SK-N-SH (cell line): Measurements from ENCODE around the gene PIP5K1B. TPM values are rescaled to one million over a fixed set of nuclear protein-coding genes. Genes with fewer than 3 reads are reported as not detected.

Experiments
- CTCF ChIA-PET: fragments of 300-600, 350-600 bp; formaldehyde crosslinking; extraction: SDS; loops from one replicate; lab custom pipeline; 2021; lab: Yijun Ruan, JAX
- POLR2A ChIA-PET: fragments of 350-600 bp; sonication (Branson Sonifier 250); formaldehyde crosslinking; extraction: SDS; loops from one replicate; lab custom pipeline; 2020; ENCODE audit warnings: antibody characterized with exemption, inconsistent platforms; lab: Yijun Ruan, JAX
- DNase-seq: peaks from one replicate; pipeline ENCODE4 v3.0.0; 2012
- H2AFZ ChIP-seq: fragments of 200-600 bp; sonication (generic); 2 replicates; pipeline ENCODE4 v1.8.1; 2016; ENCODE audit warnings: antibody characterized with exemption, mild to moderate bottlenecking, low read depth
- H3F3A ChIP-seq: fragments of 200-600 bp; sonication (generic); replicated peaks from 2 replicates; pipeline ENCODE3; 2016; ENCODE audit warnings: antibody characterized with exemption, mild to moderate bottlenecking; ENCODE audit not compliant: insufficient read depth
- H3K27ac ChIP-seq, 2 experiments: fragments of 200-500 bp in 1 of 2; fragments of 200-600 bp in 1 of 2; sonication (Bioruptor generic) in 1 of 2; sonication (generic), shearing (Covaris generic) in 1 of 2; 2 replicates each; pipeline versions ENCODE4 v1.5.1 to v1.6.1; 2014 to 2016; ENCODE audit warnings: low read depth in 2 of 2, inconsistent platforms in 1 of 2, low read length in 1 of 2, mild to moderate bottlenecking in 1 of 2, mixed read lengths in 1 of 2
- H3K27me3 ChIP-seq: fragments of 200-600 bp; sonication (generic), shearing (Covaris generic); 2 replicates; pipeline ENCODE4 v1.6.1; 2016; ENCODE audit warnings: mixed run types; ENCODE audit not compliant: insufficient read depth
- H3K36me3 ChIP-seq, 2 experiments: fragments of 200-500 bp in 1 of 2; fragments of 200-600 bp in 1 of 2; sonication (Bioruptor generic) in 1 of 2; sonication (generic) in 1 of 2; replicated peaks in 1 of 2; 2 replicates each; pipeline versions ENCODE3 to v1.5.1; 2014 to 2016; ENCODE audit warnings: low read length in 1 of 2, mild to moderate bottlenecking in 1 of 2; ENCODE audit not compliant: insufficient read depth in 2 of 2, control insufficient read depth in 1 of 2
- H3K4me1 ChIP-seq, 2 experiments: fragments of 200-500 bp in 1 of 2; fragments of 200-600 bp in 1 of 2; sonication (Bioruptor generic) in 1 of 2; sonication (generic), shearing (Covaris generic) in 1 of 2; 2 replicates each; pipeline versions ENCODE4 v1.5.1 to v1.6.1; 2014 to 2016; ENCODE audit warnings: low read depth in 1 of 2, low read length in 1 of 2, mixed run types in 1 of 2; ENCODE audit not compliant: insufficient read depth in 2 of 2, control insufficient read depth in 1 of 2
- H3K4me2 ChIP-seq: fragments of 200-600 bp; sonication (generic), shearing (Covaris generic); 2 replicates; pipeline ENCODE4 v1.6.1; 2017; ENCODE audit warnings: mixed run types
- H3K4me3 ChIP-seq, 2 experiments: fragments of 200-500 bp in 1 of 2; fragments of 200-600 bp in 1 of 2; sonication (Bioruptor generic) in 1 of 2; sonication (generic), shearing (Covaris generic) in 1 of 2; 2 replicates each; pipeline versions ENCODE4 v1.5.1 to v1.8.1; 2014 to 2016; ENCODE audit warnings: low read depth in 2 of 2, inconsistent platforms in 1 of 2, low read length in 1 of 2, mild to moderate bottlenecking in 1 of 2, mixed read lengths in 1 of 2, moderate library complexity in 1 of 2
- H3K79me2 ChIP-seq: fragments of 200-600 bp; sonication (generic); 2 replicates; pipeline ENCODE4 v1.8.1; 2017; ENCODE audit warnings: mild to moderate bottlenecking; ENCODE audit not compliant: insufficient read depth
- H3K9ac ChIP-seq: fragments of 200-600 bp; sonication (generic); 2 replicates; pipeline ENCODE4 v1.6.1; 2017; ENCODE audit warnings: mixed run types
- H3K9me2 ChIP-seq: fragments of 200-600 bp; sonication (generic); 2 replicates; pipeline ENCODE4 v1.6.1; 2017; ENCODE audit warnings: mixed run types
- H3K9me3 ChIP-seq: fragments of 200-600 bp; sonication (generic); 2 replicates; pipeline ENCODE4 v1.6.1; 2017; ENCODE audit warnings: mixed run types, mild to moderate bottlenecking, moderate library complexity
- H4K20me1 ChIP-seq: fragments of 200-600 bp; sonication (generic); 2 replicates; pipeline ENCODE4 v1.6.1; 2017; ENCODE audit warnings: mild to moderate bottlenecking, mixed run types; ENCODE audit not compliant: insufficient read depth
- CHD2 ChIP-seq: fragments of 150-350 bp; IDR thresholded peaks from 2 replicates; pipeline ENCODE4 v1.6.1; 2018; ENCODE audit warnings: low read length; ENCODE audit not compliant: partially characterized antibody
- CTCF ChIP-seq: fragments of 200-600 bp; sonication (generic); IDR thresholded peaks from 2 replicates; pipeline ENCODE4 v1.6.1; 2017; ENCODE audit warnings: antibody characterized with exemption, mild to moderate bottlenecking, moderate library complexity
- ELF1 ChIP-seq: IDR thresholded peaks from 2 replicates; pipeline ENCODE4 v1.4.0; 2012
- EP300 ChIP-seq, 2 experiments: IDR thresholded peaks; 2 replicates each; pipeline versions ENCODE4 v1.4.0 to v1.6.1; 2012; ENCODE audit warnings: borderline replicate concordance in 1 of 2, low read depth in 1 of 2, low read length in 1 of 2
- FOSL2 ChIP-seq: IDR thresholded peaks from 2 replicates; pipeline ENCODE4 v1.4.0; 2012; ENCODE audit warnings: low read depth, mild to moderate bottlenecking, moderate library complexity, borderline replicate concordance
- FOXJ3 ChIP-seq: sonication (generic); formaldehyde crosslinking; IDR thresholded peaks from 2 replicates; pipeline ENCODE4 v1.5.1; 2020; ENCODE audit warnings: mild to moderate bottlenecking, missing genetic modification reagents
- GATA2 ChIP-seq: sonication (generic); formaldehyde crosslinking; IDR thresholded peaks from 2 replicates; pipeline ENCODE4 v1.5.0; 2020; ENCODE audit warnings: mild to moderate bottlenecking, missing genetic modification reagents
- IRF3 ChIP-seq: fragments of 150-350 bp; IDR thresholded peaks from 2 replicates; pipeline ENCODE4 v1.6.1; 2016; ENCODE audit warnings: mild to moderate bottlenecking, low read depth, low read length
- JUND ChIP-seq: IDR thresholded peaks from 2 replicates; pipeline ENCODE4 v1.4.0; 2012
- MAX ChIP-seq: IDR thresholded peaks from 2 replicates; pipeline ENCODE4 v1.4.0; 2012; ENCODE audit warnings: low read depth
- MXI1 ChIP-seq: IDR thresholded peaks from 2 replicates; pipeline ENCODE4 v1.6.1; 2012; ENCODE audit warnings: mild to moderate bottlenecking, low read depth, low read length, improper control_type of control experiment
- NFIC ChIP-seq: IDR thresholded peaks from 2 replicates; pipeline ENCODE4 v1.4.0; 2012; ENCODE audit warnings: borderline replicate concordance
- NRF1 ChIP-seq: IDR thresholded peaks from 2 replicates; pipeline ENCODE4 v1.6.1; 2012; ENCODE audit warnings: low read depth, mild to moderate bottlenecking, low read length
- PBX3 ChIP-seq: IDR thresholded peaks from 2 replicates; pipeline ENCODE4; 2012
- RAD21 ChIP-seq: IDR thresholded peaks from 2 replicates; pipeline ENCODE4 v1.6.1; 2012; ENCODE audit warnings: mild to moderate bottlenecking, low read length
- RFX5 ChIP-seq: IDR thresholded peaks from 2 replicates; pipeline ENCODE4 v1.6.1; 2012; ENCODE audit warnings: mild to moderate bottlenecking, improper control_type of control experiment, low read length
- RXRA ChIP-seq: IDR thresholded peaks from 2 replicates; pipeline ENCODE4 v1.4.0; 2012; ENCODE audit warnings: low read depth, mild to moderate bottlenecking, borderline replicate concordance
- SIN3A ChIP-seq: IDR thresholded peaks from 2 replicates; pipeline ENCODE4 v1.6.1; 2012; ENCODE audit warnings: low read depth, mild to moderate bottlenecking, low read length, moderate library complexity, borderline replicate concordance
- USF2 ChIP-seq: fragments of 150-350 bp; IDR thresholded peaks from 2 replicates; pipeline ENCODE4 v1.6.1; 2017; ENCODE audit warnings: antibody characterized with exemption, low read length, low read depth, borderline replicate concordance
- ZBTB33 ChIP-seq: IDR thresholded peaks from 2 replicates; pipeline ENCODE4 v1.4.0; 2012; ENCODE audit warnings: low read depth, borderline replicate concordance
- WGBS: methylation state at CpG from one replicate; pipeline ENCODE4 v1.1.6; 2017; ENCODE audit warnings: low lambda C conversion rate; 5-methylcytosine and 5-hydroxymethylcytosine counted together
- polyA plus RNA-seq, 3 experiments: library from polyadenylated mRNA; depleted of rRNA; stranded (reverse); fragments of >200 nt; gene quantifications; 2 replicates each; pipeline ENCODE4 v1.2.3, GENCODE V29; 2012

PIP5K1B gene
- polyA plus RNA-seq, 1 of the 3 experiments (the other 2 are of a cell fraction) = not detected

GRCh38 chr9:68872026-68872501 is 167.0 kb downstream of the PIP5K1B start:
- CTCF ChIA-PET = interaction anchor here (1.3 kb wide), 1 partner anchor 27 kb away, joined by 3 read pairs; no protein-coding TSS in a partner anchor
- Histone ChIP-seq H3K79me2 (no peaks in the 10 kb centered on the region), H3K27ac (no peak overlapping the region), H3K4me2 (no peak overlapping the region), H4K20me1 (no peaks in the 10 kb centered on the region), H3K36me3 (no peaks in the 10 kb centered on the region), H3K4me3 (no peak overlapping the region), H3K27me3 (peaks cover 8% of the 10 kb centered on the region; the same call in 1 of the 2 replicates), H2AFZ (no peak overlapping the region), H3K4me1 (no peaks in the 10 kb centered on the region), H3K9me2 (no peaks in the 10 kb centered on the region; the same call in 1 of the 2 replicates), H3K9ac (no peak overlapping the region), H3K9me3 (no peaks in the 10 kb centered on the region), H3F3A (no peaks in the 10 kb centered on the region)
- POLR2A ChIA-PET = no interaction called here
- DNase-seq = no peak
- WGBS = 11% methylated on average over 7 of the region's 8 CpGs
- TF ChIP-seq MAX = no peak
- no peak for TF ChIP-seq MXI1
- no peak for TF ChIP-seq NRF1
- TF ChIP-seq ELF1 = no peak
- no peak for TF ChIP-seq IRF3
- no peak for TF ChIP-seq PBX3
- TF ChIP-seq CTCF = no peak
- no peak for TF ChIP-seq FOSL2
- no peak for TF ChIP-seq NFIC
- TF ChIP-seq EP300 (IDR thresholded peaks at IDR 0.05; ENCODE audit: borderline replicate concordance in 1 of 2, low read depth in 1 of 2, low read length in 1 of 2) = no peak
- no peak for TF ChIP-seq CHD2
- TF ChIP-seq SIN3A = no peak

GRCh38 chr9:68873179-68873578 is 168.1 kb downstream of the PIP5K1B start:
- DNase-seq = no peak
- Histone ChIP-seq H3K79me2 (no peaks in the 10 kb centered on the region), H4K20me1 (no peaks in the 10 kb centered on the region), H3K4me1 (no peaks in the 10 kb centered on the region), H3K4me3 (no peak overlapping the region), H3F3A (no peaks in the 10 kb centered on the region), H3K9ac (no peak overlapping the region), H3K9me3 (no peaks in the 10 kb centered on the region), H2AFZ (no peak overlapping the region), H3K9me2 (no peaks in the 10 kb centered on the region; the same call in 1 of the 2 replicates), H3K27ac (no peak overlapping the region), H3K27me3 (peaks cover 8% of the 10 kb centered on the region; the same call in 1 of the 2 replicates), H3K36me3 (no peaks in the 10 kb centered on the region), H3K4me2 (no peak overlapping the region)
- ChIA-PET CTCF (no interaction called here), POLR2A (no interaction called here)
- WGBS = 12% methylated on average over 6 of the region's 6 CpGs
- TF ChIP-seq FOXJ3 (no peak), RAD21 (no peak), SIN3A (no peak), NFIC (no peak), USF2 (no peak), ZBTB33 (no peak), NRF1 (no peak), GATA2 (no peak), MAX (no peak), RXRA (no peak), CHD2 (no peak), RFX5 (no peak), FOSL2 (no peak), JUND (no peak)
